ENCODE results near the gene LILRB3.
"Not testable (repeated sequence)": the region's sequence is repeated elsewhere in the genome, so short reads cannot be mapped to it uniquely, and the experiment has no call there.

- TF ChIP-seq CTCF (optimal IDR thresholded peaks at IDR 0.05 in 1 of 3, IDR thresholded peaks at IDR 0.05 in 1 of 3, conservative IDR thresholded peaks at IDR 0.05 in 1 of 3; ENCODE audit: extremely low read depth in 1 of 3, insufficient read depth in 2 of 3, low read length in 3 of 3); EZH2 (IDR thresholded peaks at IDR 0.05; ENCODE audit: low read length): not testable (repeated sequence)
These were observed 3.1 kb downstream of the LILRB3 start for GRCh38 chr19:54219702-54220101.
